Embryonic facial prominence (tissue), 1 donor: ENCODE data around the gene CNOT4.
"Not testable (repeated sequence)": the region's sequence is repeated elsewhere in the genome, so short reads cannot be mapped to it uniquely, and the experiment has no call there.

Experiments
- DNase-seq: peaks from one replicate; pipeline ENCODE4 v3.0.0-alpha.2; 2016; ENCODE audit errors: extremely low spot score

CNOT4 gene

GRCh38 chr7:135365721-135366120 is 144.2 kb downstream of the CNOT4 start:
- no peak for DNase-seq

GRCh38 chr7:135364206-135364605 is 145.7 kb downstream of the CNOT4 start:
- DNase-seq: no peak

GRCh38 chr7:135362871-135363270 is 147.0 kb downstream of the CNOT4 start:
- DNase-seq: no peak

GRCh38 chr7:135361788-135362187 is 148.1 kb downstream of the CNOT4 start:
- DNase-seq: no peak

- no peak for DNase-seq
These were observed 150.3 kb downstream of the CNOT4 start for GRCh38 chr7:135359615-135360014.

GRCh38 chr7:135355377-135356048 is 154.4 kb downstream of the CNOT4 start:
- no peak for DNase-seq

GRCh38 chr7:135353832-135354231 is 156.1 kb downstream of the CNOT4 start:
- no peak for DNase-seq

- no peak for DNase-seq
These were observed 157.6 kb downstream of the CNOT4 start for GRCh38 chr7:135352285-135352684.

- DNase-seq: not testable (repeated sequence)
These were observed 158.8 kb downstream of the CNOT4 start for GRCh38 chr7:135351070-135351469.

- no peak for DNase-seq
These were observed 160.2 kb downstream of the CNOT4 start for GRCh38 chr7:135349746-135350145.

- no peak for DNase-seq
These were observed 161.4 kb downstream of the CNOT4 start for GRCh38 chr7:135348493-135348892.

- no peak for DNase-seq
These were observed 166.5 kb downstream of the CNOT4 start for GRCh38 chr7:135343361-135343760.

GRCh38 chr7:135342887-135343286 is 167.0 kb downstream of the CNOT4 start:
- no peak for DNase-seq

- no peak for DNase-seq
These were observed 168.9 kb downstream of the CNOT4 start for GRCh38 chr7:135341049-135341448.

GRCh38 chr7:135337977-135338550 is 171.8 kb downstream of the CNOT4 start:
- no peak for DNase-seq

- DNase-seq: no peak
These were observed 172.4 kb downstream of the CNOT4 start for GRCh38 chr7:135337506-135337905.

GRCh38 chr7:135335628-135336139 is 174.2 kb downstream of the CNOT4 start:
- DNase-seq: peak; percentile 26

GRCh38 chr7:135334830-135335543 is 174.9 kb downstream of the CNOT4 start:
- no peak for DNase-seq

GRCh38 chr7:135333946-135334345 is 176.0 kb downstream of the CNOT4 start:
- no peak for DNase-seq

GRCh38 chr7:135333200-135333599 is 176.7 kb downstream of the CNOT4 start:
- no peak for DNase-seq

- no peak for DNase-seq
These were observed 179.8 kb downstream of the CNOT4 start for GRCh38 chr7:135330088-135330487.

- DNase-seq: no peak
These were observed 181.4 kb downstream of the CNOT4 start for GRCh38 chr7:135328526-135328925.

- no peak for DNase-seq
These were observed 181.8 kb downstream of the CNOT4 start for GRCh38 chr7:135328053-135328452.
